Immature natural killer cell (primary cell): ENCODE results near the gene AMER2. TPM values are rescaled to one million over a fixed set of nuclear protein-coding genes. Genes with fewer than 3 reads are reported as not detected.
"Not testable (repeated sequence)": the region's sequence is repeated elsewhere in the genome, so short reads cannot be mapped to it uniquely, and the experiment has no call there.

Experiments used
- DNase-seq, 3 donors: peaks; one replicate each; pipeline ENCODE4 v3.0.0; 2022; ENCODE audit warnings: mixed read lengths in 1 of 3
- H3K27ac Mint-ChIP-seq, 6 donors: one replicate each; pipeline ENCODE4 v1.8.0; 2020; ENCODE audit warnings: mixed read lengths in 6 of 6, mild to moderate bottlenecking in 5 of 6, inconsistent platforms in 4 of 6, moderate library complexity in 3 of 6
- H3K27me3 Mint-ChIP-seq, 3 donors: one replicate each; pipeline ENCODE4 v1.8.0; 2020 to 2021; ENCODE audit warnings: low read depth in 3 of 3, mild to moderate bottlenecking in 3 of 3, mixed read lengths in 3 of 3, moderate library complexity in 3 of 3, inconsistent platforms in 1 of 3
- H3K36me3 Mint-ChIP-seq, 3 donors: one replicate each; pipeline ENCODE4 v1.8.0; 2020; ENCODE audit warnings: mixed read lengths in 3 of 3, inconsistent platforms in 2 of 3, mild to moderate bottlenecking in 2 of 3
- H3K4me1 Mint-ChIP-seq, 2 donors: one replicate each; pipeline ENCODE4 v1.8.0; 2020; ENCODE audit warnings: inconsistent platforms in 2 of 2, mild to moderate bottlenecking in 2 of 2, mixed read lengths in 2 of 2, moderate library complexity in 1 of 2
- H3K4me3 Mint-ChIP-seq, 5 donors: one replicate each; pipeline ENCODE4 v1.8.0; 2020; ENCODE audit warnings: mild to moderate bottlenecking in 5 of 5, mixed read lengths in 5 of 5, inconsistent platforms in 3 of 5, moderate library complexity in 3 of 5
- H3K9me3 Mint-ChIP-seq, 6 donors: one replicate each; pipeline ENCODE4 v1.8.0; 2020; ENCODE audit warnings: mild to moderate bottlenecking in 6 of 6, mixed read lengths in 6 of 6, inconsistent platforms in 4 of 6, moderate library complexity in 3 of 6
- polyA plus RNA-seq, 3 donors: library from polyadenylated mRNA; unstranded; fragments of 300-500 nt; fragmentation: Illumina TruSeq; gene quantifications; one replicate each; pipeline ENCODE4 v1.2.3, GENCODE V29; 2021

Gene AMER2
- polyA plus RNA-seq, 3 donors from 2014 or later: not detected

GRCh38 chr13:25177012-25177411, 4.9 kb upstream of the AMER2 start:
- H3K4me3 Mint-ChIP-seq: no peak overlapping the region
- H3K27me3 Mint-ChIP-seq: peaks cover 7 to 31% (median 23%) of the 10 kb centered on the region in 3 donors
- DNase-seq: no peak
- H3K27ac Mint-ChIP-seq: no peak overlapping the region
- H3K4me1 Mint-ChIP-seq: peaks cover 0 to 1% of the 10 kb centered on the region in 2 donors
- peaks cover 0 to under 1% (median 0%) of the 10 kb centered on the region in 3 donors for H3K36me3 Mint-ChIP-seq
- peaks cover 0 to 14% (median 4%) of the 10 kb centered on the region in 6 donors for H3K9me3 Mint-ChIP-seq

- Mint-ChIP-seq H3K9me3 (peaks cover 0 to 14% (median 4%) of the 10 kb centered on the region in 6 donors), H3K4me3 (no peak overlapping the region), H3K27me3 (peaks cover 10 to 33% (median 28%) of the 10 kb centered on the region in 3 donors), H3K36me3 (peaks cover 0 to 4% (median 0%) of the 10 kb centered on the region in 3 donors), H3K4me1 (peaks cover 6 to 8% of the 10 kb centered on the region in 2 donors), H3K27ac (no peak overlapping the region)
- no peak for DNase-seq
Observed at GRCh38 chr13:25175431-25175830, 3.3 kb upstream of the AMER2 start.

- peaks cover 0 to 4% (median 0%) of the 10 kb centered on the region in 3 donors for H3K36me3 Mint-ChIP-seq
- peaks cover 10 to 36% (median 28%) of the 10 kb centered on the region in 3 donors for H3K27me3 Mint-ChIP-seq
- H3K4me1 Mint-ChIP-seq: peaks cover 6 to 8% of the 10 kb centered on the region in 2 donors
- H3K27ac Mint-ChIP-seq: no peak overlapping the region
- DNase-seq: no peak
- peaks cover 0 to 11% (median 2%) of the 10 kb centered on the region in 6 donors for H3K9me3 Mint-ChIP-seq
- no peak overlapping the region for H3K4me3 Mint-ChIP-seq
Observed at GRCh38 chr13:25175026-25175425, 2.9 kb upstream of the AMER2 start.

GRCh38 chr13:25174304-25174703, 2.2 kb upstream of the AMER2 start:
- Mint-ChIP-seq H3K27me3 (peaks cover 10 to 39% (median 28%) of the 10 kb centered on the region in 3 donors), H3K36me3 (peaks cover 0 to 4% (median 0%) of the 10 kb centered on the region in 3 donors), H3K9me3 (peaks cover 0 to 4% (median 0%) of the 10 kb centered on the region in 6 donors), H3K4me1 (peaks cover 6 to 8% of the 10 kb centered on the region in 2 donors), H3K27ac (no peak overlapping the region), H3K4me3 (no peak overlapping the region)
- no peak for DNase-seq

- H3K4me3 Mint-ChIP-seq: no peak overlapping the region
- no peaks in the 10 kb centered on the region for H3K9me3 Mint-ChIP-seq
- H3K4me1 Mint-ChIP-seq: peaks cover 6 to 8% of the 10 kb centered on the region in 2 donors
- peaks cover 0 to 4% (median 0%) of the 10 kb centered on the region in 3 donors for H3K36me3 Mint-ChIP-seq
- DNase-seq: no peak
- no peak overlapping the region for H3K27ac Mint-ChIP-seq
- H3K27me3 Mint-ChIP-seq: peaks cover 15 to 38% (median 24%) of the 10 kb centered on the region in 3 donors
Observed at GRCh38 chr13:25172303-25172630, 179 bp upstream of the AMER2 start.

DNA sequence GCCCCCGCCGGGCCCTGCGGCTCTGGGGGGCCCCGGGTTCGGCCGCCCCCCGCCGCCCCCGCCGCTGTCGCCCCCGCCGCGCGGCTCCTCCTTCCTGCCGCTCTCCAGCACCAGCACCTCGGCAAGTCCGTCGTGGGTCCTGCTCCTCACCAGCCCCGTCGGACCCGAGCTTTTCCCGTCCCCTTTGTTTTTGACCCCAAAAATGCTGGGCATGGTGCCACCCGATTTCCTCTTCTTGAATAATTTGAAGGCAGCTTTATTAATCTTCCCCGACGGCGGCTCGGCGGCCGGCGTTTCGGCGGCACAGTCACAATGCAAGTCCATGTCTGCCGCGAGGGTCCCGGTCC, 945 bp downstream of the AMER2 start:
- DNase-seq: no peak
- Mint-ChIP-seq H3K27ac (no peak overlapping the region), H3K36me3 (peaks cover 0 to 4% (median 0%) of the 10 kb centered on the region in 3 donors), H3K27me3 (peaks cover 12 to 33% (median 23%) of the 10 kb centered on the region in 3 donors), H3K4me3 (no peak overlapping the region), H3K9me3 (no peaks in the 10 kb centered on the region), H3K4me1 (peaks cover 6 to 8% of the 10 kb centered on the region in 2 donors)

DNA sequence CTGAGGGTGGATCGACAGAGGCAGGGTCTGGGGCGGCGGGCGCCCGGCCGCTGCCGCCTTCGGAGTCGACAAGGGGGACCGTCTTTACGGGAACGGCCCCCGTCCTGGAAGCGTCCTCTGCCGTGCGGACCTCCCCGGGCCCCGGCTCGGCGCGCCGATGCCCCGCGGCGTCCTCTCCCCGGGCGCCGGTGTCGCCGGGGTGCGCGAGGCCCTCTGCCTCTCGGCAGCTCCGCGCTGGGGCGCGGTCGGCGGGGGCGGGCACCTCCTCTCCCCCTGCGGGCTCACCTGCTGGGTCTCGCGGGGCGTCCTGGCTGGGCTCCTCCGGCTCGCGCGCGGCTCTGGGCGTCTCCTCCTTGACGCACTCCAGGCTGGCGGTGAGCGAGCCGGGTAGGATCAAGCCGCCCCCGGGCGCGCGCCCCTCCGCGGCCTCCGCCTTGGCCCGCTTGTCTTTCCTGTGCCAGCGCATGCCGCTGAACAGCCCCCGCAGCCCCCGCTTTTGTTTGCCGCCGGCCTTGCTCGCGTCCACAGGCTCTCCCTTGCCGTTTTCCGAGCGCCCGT, 1.5 kb downstream of the AMER2 start:
- no peaks in the 10 kb centered on the region for H3K9me3 Mint-ChIP-seq
- H3K4me3 Mint-ChIP-seq: no peak overlapping the region
- no peak overlapping the region for H3K27ac Mint-ChIP-seq
- peaks cover 0 to 4% (median 0%) of the 10 kb centered on the region in 3 donors for H3K36me3 Mint-ChIP-seq
- H3K4me1 Mint-ChIP-seq: peaks cover 6 to 8% of the 10 kb centered on the region in 2 donors
- DNase-seq: no peak
- H3K27me3 Mint-ChIP-seq: peaks cover 12 to 31% (median 19%) of the 10 kb centered on the region in 3 donors

DNA sequence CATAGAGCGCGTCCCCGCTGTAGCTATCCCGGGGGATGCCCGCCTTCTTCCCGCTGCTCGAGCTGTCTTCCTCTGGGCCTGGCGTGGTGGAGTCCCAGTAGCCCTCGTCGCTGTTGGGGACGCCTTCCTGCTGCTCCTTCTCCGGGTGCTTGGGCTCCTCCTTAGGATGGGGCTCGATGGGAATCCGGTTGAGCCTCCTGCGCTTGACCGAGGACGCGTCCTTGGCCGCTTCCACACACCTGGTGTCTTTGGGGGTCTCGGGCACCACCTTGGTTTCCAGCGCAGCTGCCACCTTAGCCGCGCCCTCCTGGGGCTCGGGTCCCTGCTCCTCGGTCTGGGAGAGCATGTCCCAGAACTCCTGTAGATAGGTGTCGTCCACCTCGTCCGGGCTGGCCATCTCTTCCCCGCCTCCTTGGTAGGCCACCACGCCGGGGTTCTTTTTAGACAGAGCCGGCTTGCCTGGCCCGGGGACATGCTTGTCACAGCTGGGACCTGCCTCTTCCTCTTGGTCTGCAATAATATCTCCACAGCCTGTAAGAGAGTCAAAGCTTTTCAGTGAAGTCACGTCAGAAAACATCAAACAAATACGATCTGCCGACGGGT, 2.0 kb downstream of the AMER2 start:
- Mint-ChIP-seq H3K36me3 (peaks cover 0 to 4% (median 0%) of the 10 kb centered on the region in 3 donors), H3K4me1 (peaks cover 6 to 8% of the 10 kb centered on the region in 2 donors), H3K27ac (no peak overlapping the region), H3K9me3 (no peaks in the 10 kb centered on the region), H3K27me3 (peaks cover 12 to 28% (median 19%) of the 10 kb centered on the region in 3 donors), H3K4me3 (no peak overlapping the region)
- no peak for DNase-seq

GRCh38 chr13:25169356-25169755, 2.7 kb downstream of the AMER2 start:
- peaks cover 12 to 24% (median 19%) of the 10 kb centered on the region in 3 donors for H3K27me3 Mint-ChIP-seq
- no peak overlapping the region for H3K4me3 Mint-ChIP-seq
- no peak overlapping the region for H3K27ac Mint-ChIP-seq
- DNase-seq: no peak
- no peaks in the 10 kb centered on the region for H3K9me3 Mint-ChIP-seq
- H3K4me1 Mint-ChIP-seq: peaks cover 6 to 8% of the 10 kb centered on the region in 2 donors
- H3K36me3 Mint-ChIP-seq: peaks cover 0 to 4% (median 0%) of the 10 kb centered on the region in 3 donors

DNA sequence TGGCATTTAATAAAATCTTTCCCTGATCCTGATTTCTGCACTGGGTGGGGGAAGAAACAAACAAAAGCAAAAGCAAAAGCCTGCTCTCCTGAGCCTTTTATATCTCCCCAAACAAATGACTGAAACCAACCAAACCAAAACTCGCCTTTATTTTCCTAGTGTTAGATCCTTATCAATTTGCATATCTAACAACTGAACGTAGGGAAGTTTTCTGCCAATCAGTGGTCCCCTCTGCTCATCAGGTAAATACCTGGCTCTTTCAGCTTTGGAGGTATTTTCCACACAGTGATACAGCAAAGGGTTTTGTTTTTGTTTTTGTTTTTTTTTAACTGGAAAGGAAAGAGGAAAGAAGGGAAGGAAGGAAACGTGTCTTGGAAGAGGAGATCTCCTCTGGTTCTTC, 3.3 kb downstream of the AMER2 start:
- H3K27me3 Mint-ChIP-seq: peaks cover 12 to 22% (median 16%) of the 10 kb centered on the region in 3 donors

GRCh38 chr13:25167382-25168174, 4.5 kb downstream of the AMER2 start:
- Mint-ChIP-seq H3K9me3 (no peaks in the 10 kb centered on the region), H3K4me3 (no peak overlapping the region), H3K27me3 (peaks cover 8 to 17% (median 12%) of the 10 kb centered on the region in 3 donors), H3K4me1 (peaks cover 6 to 8% of the 10 kb centered on the region in 2 donors), H3K27ac (no peak overlapping the region), H3K36me3 (peaks cover 0 to 4% (median 0%) of the 10 kb centered on the region in 3 donors)
- no peak for DNase-seq

More for the DNA sequence above, 3.3 kb downstream of the AMER2 start:
- peaks cover 6 to 8% of the 10 kb centered on the region in 2 donors for H3K4me1 Mint-ChIP-seq
- H3K4me3 Mint-ChIP-seq: peak overlapping the region in 1 of 5 donors; percentile 27
- no peaks in the 10 kb centered on the region for H3K9me3 Mint-ChIP-seq
- H3K27ac Mint-ChIP-seq: no peak overlapping the region
- no peak for DNase-seq
- peaks cover 0 to 4% (median 0%) of the 10 kb centered on the region in 3 donors for H3K36me3 Mint-ChIP-seq

DNA sequence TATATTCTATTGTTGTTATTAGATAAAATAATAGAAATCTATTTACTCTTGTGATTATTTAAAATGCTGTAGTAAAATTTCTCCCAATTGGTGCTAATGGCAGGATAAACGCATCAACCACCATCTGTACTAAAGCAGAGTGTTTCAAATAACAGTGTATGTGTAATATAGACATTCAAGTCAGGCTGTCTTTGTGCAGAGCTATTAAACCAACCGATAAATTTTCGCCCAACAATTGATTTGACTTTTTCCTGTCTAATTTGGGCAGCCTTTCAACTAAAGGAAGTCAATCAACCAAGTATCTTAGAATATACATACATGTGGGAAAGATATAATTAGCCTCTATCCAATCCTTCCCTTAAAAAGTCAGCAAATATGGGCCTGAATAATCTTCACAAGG, 5.8 kb downstream of the AMER2 start:
- H3K27ac Mint-ChIP-seq: no peak overlapping the region
- H3K4me1 Mint-ChIP-seq: no peaks in the 10 kb centered on the region
- H3K36me3 Mint-ChIP-seq: no peaks in the 10 kb centered on the region
- H3K4me3 Mint-ChIP-seq: no peak overlapping the region
- no peaks in the 10 kb centered on the region for H3K9me3 Mint-ChIP-seq
- H3K27me3 Mint-ChIP-seq: peaks cover 2 to 11% (median 7%) of the 10 kb centered on the region in 3 donors
- DNase-seq: no peak

DNA sequence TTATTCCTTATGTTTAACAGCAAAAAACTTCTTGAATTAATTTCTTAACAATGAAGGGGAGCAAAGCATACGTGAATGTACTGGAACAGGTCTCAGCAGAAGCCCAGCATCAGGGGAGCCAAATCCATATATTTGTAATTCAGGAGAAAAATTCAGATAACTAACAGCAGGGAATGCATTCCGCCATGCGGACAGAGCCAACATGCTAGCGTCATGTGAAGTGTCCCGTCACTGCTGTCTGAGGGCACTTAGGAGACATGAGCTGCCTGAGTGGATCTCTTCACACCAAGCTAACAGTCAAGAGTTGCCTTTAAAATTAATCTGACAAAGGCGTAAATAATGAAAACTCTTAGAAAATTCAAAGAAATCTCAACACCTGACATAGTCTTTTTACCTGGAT, 6.4 kb downstream of the AMER2 start:
- DNase-seq: no peak
- H3K9me3 Mint-ChIP-seq: no peaks in the 10 kb centered on the region
- no peaks in the 10 kb centered on the region for H3K36me3 Mint-ChIP-seq
- no peak overlapping the region for H3K27ac Mint-ChIP-seq
- no peaks in the 10 kb centered on the region for H3K4me1 Mint-ChIP-seq
- H3K27me3 Mint-ChIP-seq: peaks cover 2 to 16% (median 5%) of the 10 kb centered on the region in 3 donors
- H3K4me3 Mint-ChIP-seq: no peak overlapping the region

DNA sequence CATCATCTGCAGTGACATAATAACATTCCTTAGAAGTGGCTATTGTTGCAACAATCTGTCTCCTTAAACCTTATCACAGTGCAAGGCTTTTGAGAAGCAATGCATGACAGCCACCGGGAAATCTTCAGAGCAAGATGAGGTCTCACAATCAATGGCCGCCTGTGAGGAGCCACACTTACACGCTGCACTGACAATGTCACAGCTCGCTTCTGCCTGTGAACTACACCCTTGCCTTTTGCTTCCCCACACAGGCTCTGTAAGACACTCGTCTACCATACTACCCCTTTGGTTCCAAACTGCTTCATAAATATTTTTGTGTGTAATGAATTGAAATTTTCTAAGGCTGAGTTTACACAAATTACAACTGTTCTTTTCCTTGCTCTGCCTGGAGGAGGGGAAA, 6.9 kb downstream of the AMER2 start:
- not testable (repeated sequence) for H3K4me3 Mint-ChIP-seq, H3K4me1 Mint-ChIP-seq, H3K36me3 Mint-ChIP-seq, H3K27ac Mint-ChIP-seq, H3K9me3 Mint-ChIP-seq, DNase-seq
- peaks cover 2 to 13% (median 6%) of the 10 kb centered on the region in 3 donors for H3K27me3 Mint-ChIP-seq
